ENCODE results near the gene KRT7.

- TF ChIP-seq CTCF (IDR thresholded peaks at IDR 0.05; ENCODE audit: low read depth, low read length, poor library complexity, severe bottlenecking) (no peak), EZH2phosphoT487 (IDR thresholded peaks at IDR 0.05; ENCODE audit: borderline replicate concordance, low read length) (no peak)
These were observed 28.7 kb upstream of the KRT7 start for GRCh38 chr12:52204095-52204930.
